CD4-positive, alpha-beta T cell treated with Interferon gamma for 1 hour (primary cell): ENCODE measurements around the gene INO80B.
"Not testable (repeated sequence)": the region's sequence is repeated elsewhere in the genome, so short reads cannot be mapped to it uniquely, and the experiment has no call there.

Source experiments
- DNase-seq: peaks from one replicate; pipeline ENCODE4 v3.0.0-alpha.2; 2020

INO80B gene

DNA sequence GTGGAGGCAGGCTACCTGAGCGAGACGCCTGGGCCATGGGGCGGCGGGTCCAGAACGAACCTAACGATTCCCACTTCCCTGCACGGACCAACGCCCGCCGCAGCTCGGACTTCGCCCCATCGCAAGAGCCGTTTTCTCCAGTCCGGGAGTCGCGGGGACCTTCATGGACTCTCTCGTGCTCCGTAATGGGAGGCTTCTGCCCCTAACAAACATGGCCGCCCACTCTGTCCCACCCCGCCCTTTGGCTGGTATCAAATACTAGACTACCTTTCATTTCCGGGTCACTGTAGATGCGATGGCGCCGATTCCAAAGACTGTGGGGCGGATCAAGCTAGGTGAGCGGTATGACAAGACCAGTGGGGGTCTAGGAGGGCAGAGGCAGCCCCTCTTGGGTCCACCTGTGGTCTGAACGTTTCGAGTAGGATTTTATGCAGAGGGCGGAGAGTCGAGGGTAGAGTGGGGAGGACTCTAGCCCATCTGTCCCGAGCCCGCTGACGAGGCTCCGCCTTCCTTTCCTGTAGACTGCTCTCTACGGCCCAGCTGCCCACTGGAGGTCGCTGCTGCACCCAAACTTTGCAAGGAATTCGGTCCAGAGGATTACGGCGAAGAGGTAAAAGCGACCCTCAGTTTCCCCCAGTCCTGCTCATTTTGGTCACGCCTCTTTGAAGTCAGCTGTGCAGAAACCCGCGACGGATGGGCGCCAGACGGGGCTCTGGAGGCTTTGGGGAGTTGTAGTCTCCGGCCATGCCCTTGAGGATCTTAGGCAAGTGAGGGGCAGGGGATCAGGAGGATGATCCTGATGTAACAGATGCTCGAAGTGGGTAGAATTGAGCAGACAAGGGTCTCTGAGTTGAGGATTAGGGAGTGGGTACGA is 28.2 kb downstream of the INO80B start, which contains the start of the genes CCDC142 and TTC31:
Gene CCDC142, minus strand, starts transcription at position 198 of the 874 bp plus-strand sequence. Its CDS starts 161 bp downstream, at position 37.
Gene TTC31, plus strand, starts transcription at position 281 of the 874 bp plus-strand sequence. Its CDS starts 15 bp downstream, at position 296.
- peak; percentile 93 for DNase-seq

DNA sequence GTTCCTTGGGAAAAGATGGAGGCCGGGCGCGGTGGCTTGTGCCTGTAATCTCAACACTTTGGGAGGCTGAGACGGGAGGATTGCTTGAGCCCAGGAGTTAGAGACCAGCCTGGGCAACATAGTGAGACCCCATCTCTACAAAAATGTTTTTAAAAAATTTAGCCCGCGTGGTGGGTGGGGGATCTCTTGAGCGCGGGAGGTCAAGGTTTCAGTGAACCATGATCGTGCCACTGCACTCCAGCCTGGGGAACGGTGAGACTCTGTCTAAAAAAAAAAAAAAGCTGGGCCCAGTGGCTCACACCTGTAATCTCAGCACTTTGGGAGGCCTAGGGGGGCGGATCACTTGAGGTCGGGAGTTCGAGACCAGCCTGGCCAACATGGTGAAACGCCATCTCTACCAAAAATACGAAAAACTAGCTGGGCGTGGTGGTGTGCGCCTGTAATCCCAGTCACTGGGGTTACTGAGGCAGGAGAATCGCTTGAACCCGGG is 28.8 kb downstream of the INO80B start:
- not testable (repeated sequence) for DNase-seq

DNA sequence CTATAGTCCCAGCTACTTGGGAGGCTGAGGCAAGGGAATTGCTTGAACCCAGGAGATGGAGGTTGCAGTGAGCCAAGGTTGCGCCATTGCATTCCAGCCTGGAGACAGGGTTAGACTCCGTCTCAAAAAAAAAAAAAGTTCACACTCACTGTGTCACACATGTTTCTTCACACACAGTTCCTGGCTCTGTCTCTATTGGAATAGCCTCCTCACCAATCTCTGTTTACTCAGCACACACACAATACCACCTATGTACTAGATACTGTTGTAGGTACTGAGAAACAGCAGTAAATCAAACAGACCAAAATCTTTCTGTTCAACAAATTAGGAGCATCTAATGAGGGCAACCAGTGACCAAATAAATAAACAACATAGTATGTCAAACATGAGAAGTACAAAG is 31.3 kb downstream of the INO80B start:
- DNase-seq, result no peak

DNA sequence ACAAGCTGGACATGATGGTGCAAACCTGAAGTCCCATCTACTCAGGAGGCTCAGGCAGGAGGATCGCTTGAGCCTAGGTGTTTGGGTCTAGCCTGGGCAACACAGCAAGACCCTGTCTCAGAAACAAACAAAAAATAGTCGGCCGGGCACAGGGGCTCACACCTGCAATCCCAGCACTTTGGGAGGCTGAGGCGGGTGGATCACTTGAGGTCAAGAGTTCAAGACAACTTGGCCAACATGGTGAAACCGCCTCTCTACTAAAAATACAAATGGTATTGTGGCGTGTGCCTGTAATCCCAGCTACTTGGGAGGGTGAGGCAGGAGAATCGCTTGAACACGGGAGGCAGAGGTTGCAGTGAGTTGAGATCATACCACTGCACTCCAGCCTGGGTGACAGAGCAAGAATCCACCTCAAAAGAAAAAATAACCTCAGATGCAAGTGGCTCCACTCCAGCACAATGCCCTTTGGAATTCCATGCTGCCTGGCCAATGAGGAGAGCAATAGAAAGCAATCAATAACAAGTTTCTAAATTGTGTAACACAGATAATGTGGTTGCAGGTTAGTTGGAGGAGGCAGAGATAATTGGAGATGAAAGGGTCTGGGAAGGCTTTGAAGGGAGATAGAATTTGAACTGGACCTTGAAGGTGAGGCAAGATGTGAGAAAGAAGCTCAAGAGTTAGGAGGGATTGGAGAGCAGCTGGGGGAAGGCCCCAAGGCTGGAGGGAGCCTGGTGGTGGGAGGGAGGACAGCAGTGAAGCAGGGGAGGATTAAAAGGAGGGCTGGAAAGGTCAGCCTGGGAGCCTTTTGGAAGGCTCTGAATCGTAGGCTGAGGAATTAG is 34.0 kb downstream of the INO80B start:
- DNase-seq, result no peak

DNA sequence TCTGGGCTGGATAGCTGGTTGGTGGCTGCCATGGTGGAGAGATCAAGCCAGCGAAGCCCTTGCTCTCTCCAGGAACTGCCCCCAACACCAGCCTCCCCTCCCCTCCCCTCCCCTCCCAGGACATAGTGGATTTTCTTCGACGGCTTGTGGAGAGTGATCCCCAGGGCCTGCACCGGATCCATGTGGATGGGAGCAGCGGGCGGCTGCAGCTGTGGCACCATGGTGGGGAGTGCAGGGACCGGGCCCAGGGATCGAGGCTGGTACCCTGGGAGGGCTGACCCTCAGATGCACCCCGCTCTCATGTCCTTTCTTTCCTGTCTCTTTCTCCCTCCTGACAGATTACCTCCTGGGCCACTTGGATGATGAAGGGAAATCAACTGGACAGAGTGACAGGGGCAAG is 35.0 kb downstream of the INO80B start:
- no peak for DNase-seq

DNA sequence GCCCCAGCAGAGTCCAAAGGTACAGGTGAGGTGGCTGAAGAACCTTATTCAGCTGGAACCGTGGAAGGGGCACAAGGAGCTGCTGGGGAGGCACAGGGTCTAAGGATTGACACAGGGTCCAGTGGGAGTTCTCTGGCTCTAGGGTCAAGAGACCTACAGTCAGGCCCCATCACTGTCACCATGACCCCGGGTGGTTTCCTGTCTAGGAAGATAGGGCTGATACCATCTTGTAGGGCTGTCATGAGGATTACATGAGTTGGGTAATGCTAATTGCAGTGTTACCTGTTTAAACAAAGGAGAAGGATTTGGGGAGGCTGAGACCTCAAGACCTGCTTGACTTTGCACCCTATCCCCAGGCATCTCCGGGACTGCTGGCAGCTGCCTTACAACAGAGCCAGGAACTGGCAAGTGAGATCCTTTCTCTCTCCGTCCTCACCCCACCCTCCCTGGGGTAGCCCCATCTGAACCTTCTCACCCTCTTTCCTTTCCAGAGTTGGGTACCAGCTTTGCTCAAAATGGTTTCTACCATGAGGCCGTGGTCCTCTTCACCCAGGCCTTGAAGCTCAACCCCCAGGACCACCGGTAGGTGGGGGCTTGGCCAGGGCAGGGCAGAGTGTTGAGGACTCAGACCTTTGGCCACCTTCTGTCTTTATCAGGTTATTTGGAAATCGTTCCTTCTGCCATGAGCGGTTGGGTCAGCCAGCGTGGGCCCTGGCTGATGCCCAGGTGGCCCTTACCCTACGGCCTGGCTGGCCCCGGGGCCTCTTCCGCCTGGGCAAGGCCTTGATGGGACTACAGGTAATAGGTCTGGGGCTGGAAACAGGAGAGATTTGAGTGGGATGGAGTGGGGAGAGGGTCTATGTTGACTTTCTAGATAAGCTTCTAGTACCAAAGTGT is 37.0 kb downstream of the INO80B start:
- DNase-seq, result no peak

DNA sequence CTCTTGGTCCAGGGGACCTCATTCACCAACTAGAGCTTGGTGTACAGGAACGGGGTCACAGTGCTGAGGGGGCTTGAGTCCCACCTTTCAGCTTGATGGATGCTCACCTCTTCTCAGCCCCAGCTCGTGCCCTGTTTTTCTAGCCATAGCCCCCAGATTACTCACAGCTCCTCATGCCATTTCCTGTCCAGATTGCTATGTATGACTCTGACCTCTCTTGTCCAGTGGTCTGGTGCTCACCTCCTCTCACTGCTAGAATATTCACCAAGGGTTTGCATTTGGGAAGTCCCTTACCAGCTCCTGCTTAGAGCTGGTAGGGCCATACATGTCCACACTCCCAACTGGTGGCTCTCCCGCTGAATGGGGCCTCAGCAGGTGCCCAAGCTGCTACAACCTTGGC is 38.7 kb downstream of the INO80B start:
- no peak for DNase-seq

DNA sequence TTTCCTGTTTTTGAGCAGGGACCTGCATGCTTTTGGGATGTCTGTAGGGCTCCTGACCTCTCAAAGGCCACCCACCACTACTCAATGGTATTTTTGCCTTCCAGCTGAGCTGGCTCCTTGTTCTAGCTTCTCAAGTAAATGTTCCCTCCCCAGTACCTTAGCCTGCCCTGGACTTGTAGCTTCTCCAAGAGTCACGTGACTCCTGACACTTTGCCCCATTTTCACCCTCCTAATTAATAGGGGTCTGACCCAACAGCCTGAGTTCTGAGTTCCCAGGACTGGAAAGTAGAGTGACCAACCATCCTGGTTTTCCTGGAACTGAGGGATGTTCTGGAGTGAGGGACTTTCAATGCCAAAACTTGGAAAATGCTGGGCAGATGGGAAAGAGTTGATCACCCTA is 40.6 kb downstream of the INO80B start:
- DNase-seq, result no peak

DNA sequence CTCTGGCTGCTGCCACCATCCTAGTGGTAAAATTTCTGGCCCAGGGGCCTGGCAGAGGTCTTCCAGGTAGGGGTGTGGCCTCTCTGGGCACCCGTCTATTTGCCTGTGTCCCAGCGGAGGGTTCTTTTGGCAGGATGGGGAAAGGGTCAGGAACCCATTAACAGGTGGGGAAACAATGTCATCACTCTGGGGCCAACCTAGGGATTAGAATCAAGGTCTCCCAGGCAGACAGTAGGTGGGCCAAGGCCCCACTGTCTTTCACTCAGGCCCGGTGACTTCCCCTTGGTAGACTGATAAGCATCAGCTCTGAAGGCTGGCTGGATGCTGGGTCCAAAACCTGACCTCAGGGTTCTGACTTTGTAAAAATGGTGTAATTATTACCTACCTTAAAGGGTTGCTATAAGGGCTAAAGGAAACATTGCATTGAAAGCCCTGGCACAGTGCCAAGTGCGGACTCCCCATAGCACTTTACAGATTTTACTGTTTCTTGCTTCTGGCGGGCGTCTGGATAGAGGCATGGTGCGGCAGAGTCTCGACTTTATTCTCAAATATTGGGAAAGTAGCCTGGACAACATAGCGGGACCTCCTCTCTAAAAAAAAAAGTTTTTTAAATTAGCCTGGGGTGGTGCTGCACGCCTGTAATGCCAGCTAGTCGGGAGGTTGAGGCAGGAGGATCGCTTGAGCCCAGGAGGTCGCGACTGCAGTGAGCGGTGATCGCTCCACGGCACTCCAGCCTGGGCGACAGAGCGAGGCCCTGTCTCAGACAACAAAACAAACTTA is 42.3 kb downstream of the INO80B start:
- no peak for DNase-seq

DNA sequence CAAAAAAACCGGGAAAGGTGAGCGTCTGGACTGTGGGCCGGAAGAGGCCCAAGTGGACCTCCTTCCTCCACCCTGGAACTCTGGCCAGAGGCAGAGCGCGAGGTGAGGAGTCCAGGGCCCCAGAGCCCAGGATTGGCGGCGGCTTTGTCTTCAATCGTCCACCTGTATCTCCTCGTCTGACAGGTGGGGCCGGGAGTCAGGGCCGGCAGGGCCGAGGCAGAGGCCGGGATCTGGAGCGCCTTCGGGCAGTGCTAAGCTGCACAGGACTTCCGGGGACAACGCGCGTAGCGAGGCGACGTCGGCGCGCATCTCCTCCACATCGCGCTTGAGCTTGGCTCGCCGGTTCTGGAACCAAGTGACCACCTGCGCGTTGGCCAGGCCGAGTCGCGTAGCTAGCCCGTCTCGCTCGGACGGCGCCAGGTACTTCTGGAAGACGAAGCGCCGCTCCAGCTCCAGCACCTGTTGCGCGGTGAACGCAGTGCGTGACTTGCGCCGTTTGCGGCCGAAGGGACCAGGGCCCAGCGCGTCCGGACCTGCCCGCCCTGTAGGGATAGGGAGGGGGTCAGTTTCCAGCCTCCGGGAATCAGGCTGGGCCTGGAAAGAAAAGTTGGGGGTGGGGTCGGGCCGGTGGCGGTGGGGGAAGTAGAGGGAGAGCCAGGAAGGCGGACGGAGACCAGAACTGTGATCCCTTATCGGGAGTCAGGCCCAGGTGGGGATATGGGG is 43.1 kb downstream of the INO80B start:
- no peak for DNase-seq

DNA sequence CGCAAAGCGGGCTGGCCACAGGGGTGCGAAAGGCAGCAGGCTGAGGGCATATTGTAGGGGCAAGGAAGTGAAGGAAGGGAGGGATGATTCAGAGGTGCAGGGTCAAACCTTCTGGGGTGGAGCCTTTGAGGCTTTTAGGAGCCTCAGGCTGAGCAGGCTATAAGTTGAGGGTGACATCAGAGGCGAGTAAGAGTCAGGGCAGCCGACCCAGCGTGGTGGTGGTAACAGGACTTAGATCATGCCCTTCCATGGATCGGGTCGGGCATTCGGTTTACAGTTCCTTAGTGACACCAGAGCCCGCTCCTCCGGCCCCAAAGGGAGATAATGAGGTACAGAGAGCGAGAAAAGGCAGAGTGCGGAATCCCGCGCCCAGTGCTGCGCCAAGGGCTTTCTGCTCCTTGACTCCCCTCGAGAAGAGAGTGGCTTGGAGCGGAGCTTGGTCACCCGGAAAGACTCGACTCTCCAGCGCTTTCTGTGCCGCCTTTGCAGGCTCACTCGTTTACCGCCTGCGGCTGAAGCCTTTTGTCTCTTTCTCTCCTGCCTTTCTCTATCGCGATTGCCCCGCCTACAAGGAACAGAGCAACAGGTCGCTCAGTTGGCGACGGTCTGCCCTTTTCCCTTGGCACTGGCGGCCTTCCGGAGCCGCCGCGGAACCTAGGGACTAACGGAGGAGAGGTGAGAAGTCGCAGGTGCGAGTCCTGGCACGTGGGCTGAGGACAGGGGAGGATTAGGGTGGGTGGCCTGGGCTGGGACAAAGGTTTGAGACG is 43.8 kb downstream of the INO80B start:
- no peak for DNase-seq

DNA sequence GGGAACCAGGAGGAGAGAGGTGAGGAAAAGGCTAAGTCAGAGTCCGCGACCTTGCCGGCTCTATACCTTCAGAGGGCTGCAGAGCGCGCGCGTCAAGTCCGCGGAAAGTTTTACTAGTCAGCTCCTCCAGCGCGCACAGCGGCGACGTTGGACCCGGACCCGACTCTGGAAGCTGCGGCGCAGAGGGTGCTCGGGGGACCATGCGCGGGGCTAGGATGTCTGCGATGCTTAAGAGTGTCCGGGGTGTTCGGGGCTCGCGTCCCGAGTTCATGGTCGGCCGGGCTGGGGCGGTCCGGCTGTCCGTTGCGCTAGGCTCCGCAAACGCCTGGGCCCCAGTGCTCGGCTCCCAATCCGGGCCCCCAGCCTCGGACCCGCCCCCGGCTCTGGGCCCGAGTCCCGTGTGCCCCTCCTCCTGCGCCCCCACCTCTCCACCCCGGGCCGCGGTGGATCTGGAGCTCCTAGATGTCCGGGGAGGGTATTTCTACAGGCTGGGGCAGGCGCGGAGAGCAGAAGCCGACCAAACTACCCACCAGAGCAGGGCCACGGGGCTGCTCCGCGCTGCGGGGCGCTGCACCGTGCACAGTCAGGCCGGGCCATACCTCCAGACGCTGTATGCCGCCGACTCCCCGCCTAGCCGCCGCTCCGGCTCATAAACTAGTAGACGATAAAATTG is 44.5 kb downstream of the INO80B start, which contains the start of gene LBX2:
Gene LBX2, minus strand, starts transcription at position 337 of the 673 bp plus-strand sequence. Its CDS starts 66 bp downstream, at position 271.
- DNase-seq, result no peak

DNA sequence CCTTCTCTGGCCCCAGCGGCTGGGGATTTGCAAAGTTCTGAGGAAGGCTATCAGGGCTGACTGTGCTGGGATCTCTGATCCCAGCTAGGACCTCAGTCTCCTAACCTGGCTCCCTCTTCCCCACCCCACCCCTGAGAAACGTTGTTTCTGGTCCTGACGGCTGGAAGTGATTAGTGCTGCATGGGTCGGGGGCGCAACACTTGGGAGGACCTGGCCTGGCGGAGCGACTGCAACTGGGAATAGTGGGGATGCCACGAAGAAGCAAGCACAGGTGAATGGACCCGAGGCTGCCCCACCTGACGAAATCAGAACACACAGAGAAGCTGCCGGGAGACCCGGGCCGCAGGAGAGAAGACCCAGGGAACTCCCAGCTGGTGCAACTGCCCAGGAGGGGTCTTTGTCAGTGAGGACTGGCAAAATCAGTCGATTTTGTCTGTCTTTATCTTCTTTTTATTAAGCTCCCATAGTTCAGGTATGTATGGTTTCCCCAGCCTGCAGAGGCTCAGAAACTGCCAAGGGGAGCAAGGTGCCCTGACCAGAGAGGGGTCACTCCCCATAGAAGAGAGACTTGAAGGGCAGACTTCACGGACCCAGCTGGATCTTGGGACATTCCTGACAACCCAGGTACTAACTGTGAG is 45.2 kb downstream of the INO80B start:
- DNase-seq, result no peak

DNA sequence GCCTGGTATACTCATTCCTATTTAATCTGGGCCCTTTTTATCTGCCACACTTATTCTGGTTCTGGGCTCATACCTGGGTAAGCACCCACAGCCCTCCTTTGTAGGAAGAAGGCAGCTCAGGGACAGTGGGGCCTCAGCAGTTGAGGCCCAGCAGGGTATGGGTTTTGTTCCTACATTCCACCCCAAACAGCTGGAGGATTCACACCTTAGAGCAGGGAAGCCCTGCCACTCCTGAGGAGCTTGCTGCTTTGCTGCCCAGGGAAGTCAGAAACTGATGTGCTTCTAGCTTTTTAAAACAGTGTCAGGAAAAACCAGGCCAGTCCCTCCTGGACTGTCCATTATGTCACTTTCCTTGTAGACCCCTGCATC is 45.7 kb downstream of the INO80B start:
- DNase-seq, result no peak

DNA sequence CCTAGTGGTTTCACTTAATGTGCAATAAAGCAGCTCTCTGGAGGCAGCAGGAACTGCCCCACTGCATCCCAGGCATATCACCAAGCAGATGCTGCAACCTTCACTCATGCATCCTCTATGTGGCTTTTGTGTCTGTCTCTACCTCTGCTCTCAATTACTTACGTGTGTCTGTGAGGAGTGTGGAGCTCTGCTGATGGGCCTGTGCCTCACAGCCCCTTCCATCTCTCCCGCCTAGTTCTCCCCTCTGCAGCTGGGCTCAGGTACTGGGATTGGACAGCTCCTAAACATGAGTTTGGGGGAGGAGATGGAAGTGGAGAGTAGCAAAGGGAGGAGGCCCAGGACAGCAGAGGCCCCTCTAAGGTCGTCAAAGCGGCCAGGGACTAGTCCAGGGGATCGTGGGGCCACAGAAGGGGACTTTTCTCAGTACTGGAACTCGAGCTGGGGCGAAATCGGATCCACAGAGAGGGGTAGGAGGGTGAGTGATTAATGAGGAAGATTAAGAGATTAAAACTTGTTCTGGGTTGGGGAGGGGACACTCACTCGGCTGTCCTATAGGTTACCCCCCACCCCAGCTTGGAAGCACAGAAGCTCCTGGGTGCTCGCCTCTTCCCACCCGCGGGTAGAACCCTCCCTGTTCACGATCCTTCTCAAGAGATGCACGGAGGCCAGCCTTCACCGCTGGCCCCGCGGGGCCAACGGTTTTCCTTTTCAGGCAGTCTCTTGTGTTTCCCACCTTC is 46.6 kb downstream of the INO80B start:
- no peak for DNase-seq

DNA sequence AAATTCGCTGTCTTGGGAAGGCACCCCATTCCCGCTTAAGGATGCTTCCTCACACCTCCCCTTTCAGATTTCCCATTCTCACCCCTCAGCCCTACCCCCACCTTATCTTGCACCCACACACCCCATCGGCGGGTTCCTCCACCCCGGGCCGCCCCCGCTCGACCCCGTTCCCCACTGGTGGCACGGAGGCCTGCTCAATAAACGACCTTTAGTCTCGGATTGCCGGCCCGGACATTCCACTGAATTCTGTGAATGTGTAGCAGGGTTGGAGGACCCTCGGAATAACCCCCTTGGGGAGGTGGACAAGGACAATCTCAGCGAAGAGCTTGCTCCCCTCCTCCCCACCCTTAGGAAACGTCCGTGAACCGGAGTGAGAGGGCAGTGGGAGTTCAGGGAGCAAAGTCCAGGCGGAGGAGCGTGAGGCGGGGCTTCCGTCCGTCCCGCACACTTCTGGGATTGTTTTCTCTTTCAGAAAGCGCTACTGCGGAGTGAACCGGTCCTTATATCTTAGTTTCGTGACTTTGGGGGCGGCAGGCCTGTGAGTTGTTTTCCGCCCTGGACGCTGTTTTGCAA is 47.3 kb downstream of the INO80B start:
- DNase-seq, result no peak

DNA sequence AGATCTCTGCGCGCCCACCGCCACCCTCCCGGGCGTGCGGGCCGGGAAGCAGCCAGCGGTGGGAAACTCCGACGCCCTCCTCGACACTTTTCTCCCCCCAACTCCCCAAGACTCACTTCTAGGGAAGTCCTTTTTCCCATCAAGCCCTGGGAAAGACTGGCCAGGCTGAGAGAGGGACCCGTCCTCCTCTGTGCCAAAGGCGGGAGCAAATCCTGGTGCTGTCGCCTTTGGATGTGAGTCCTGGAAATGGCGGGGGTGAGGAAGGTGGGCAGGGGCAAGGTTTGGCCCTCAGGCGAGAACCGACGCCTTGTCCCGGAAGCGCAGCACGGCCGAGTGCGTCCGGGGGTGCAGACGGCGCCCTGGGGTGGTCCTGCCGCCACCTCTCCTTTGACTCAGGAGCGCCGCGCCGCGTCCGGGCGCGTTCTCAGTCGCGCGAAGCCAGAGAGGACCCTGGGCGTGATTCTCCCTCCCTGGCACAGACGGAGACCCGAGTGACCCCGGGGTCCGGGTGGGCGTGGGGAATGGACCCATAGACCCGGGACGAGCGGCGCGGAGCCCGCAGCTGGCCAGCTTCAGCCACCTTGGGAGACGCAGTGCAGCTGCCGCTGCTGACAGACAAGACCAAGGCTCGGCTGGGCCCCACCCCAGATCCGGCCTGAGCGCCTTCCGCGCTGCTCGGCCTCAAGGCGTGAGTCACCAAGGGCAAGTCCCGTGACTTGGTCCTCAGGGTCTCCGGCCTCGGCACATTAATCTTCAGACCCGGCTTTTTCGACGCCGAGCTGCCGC is 48.0 kb downstream of the INO80B start:
- peak; percentile 71 for DNase-seq
